HG02798 (cell line): ENCODE data around the gene RAD17.
"Not testable (repeated sequence)": the region's sequence is repeated elsewhere in the genome, so short reads cannot be mapped to it uniquely, and the experiment has no call there.

Experiments
- ATAC-seq: cut with Tn5 transposase; IDR thresholded peaks from one replicate; pipeline ENCODE4 v1.9.1; 2021; ENCODE audit warnings: mild to moderate bottlenecking; ENCODE audit not compliant: unreplicated experiment, poor library complexity

RAD17 gene

DNA sequence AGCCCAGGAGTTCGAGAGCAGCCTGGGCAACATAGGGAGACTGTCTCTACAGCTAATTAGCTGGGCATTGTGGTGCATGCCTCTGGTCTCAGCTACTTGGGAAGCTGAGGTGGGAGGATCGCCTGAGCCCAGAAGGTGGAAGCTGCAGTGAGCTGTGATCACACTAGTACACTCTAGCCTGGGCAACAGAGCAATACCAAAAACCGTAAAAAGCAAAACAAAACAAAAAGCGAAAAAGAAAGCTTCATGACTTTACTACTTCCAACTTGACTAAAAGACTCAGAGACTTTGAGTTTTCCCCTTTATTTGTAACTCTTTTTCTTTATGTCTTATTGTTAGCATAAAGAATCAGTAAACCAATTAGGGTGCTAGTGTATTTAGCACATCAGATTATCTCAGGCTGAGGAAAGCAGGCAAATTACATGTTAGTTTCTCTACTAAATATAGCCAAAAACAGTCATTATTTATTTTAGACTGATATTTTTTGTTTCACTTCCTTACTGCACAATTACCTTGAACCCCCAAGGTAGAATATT, 5.4 kb downstream of the RAD17 start:
- ATAC-seq: peak; percentile 74

DNA sequence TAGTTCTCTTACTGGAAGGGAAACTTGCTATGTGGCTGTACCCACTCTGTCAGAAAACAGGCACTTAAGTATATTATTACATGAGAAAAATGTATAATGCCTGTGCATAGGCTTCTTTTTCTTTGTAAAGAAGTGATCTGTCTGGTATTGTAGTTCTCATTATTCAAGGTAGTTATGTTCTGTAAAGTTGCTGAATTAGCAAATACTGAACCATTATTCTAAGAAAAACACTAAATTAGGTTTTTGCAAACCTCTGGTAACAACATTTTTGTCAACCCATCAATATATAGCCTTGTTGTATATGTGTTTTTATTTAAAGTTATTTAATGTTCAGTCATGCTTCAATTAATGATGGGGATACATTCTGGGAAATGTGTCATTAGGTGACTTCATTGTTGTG, 8.8 kb downstream of the RAD17 start:
- ATAC-seq: no peak

DNA sequence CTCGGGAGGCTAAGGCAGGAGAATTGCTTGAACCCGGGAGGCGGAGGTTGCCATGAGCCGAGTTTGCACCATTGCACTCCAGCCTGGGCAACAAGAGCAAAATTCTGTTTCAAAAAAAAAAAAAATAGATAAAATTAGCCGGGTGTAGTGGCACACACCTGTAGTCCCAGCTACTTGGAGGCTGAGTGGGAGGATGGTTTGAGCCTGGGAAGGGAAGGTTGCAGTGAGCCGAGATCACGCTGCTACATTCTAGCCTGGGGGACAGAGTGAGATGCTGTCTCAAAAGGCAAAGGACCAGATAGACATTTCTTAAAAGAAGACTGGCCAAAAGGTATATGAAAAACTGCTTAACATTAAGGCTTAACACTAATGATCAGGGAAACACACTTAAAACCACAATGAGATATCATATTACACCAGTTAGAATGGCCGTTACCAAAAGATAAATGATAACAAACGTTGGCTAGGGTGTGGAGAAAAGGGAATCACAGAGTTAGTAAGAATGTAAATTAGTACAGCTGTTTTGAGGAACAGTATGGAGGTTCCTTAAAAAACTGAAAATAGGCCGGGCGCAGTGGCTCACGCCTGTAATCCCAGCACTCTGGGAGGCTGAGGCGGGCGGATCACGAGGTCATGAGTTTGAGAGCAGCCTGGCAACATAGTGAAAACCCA, 35.2 kb downstream of the RAD17 start:
- ATAC-seq: no peak

DNA sequence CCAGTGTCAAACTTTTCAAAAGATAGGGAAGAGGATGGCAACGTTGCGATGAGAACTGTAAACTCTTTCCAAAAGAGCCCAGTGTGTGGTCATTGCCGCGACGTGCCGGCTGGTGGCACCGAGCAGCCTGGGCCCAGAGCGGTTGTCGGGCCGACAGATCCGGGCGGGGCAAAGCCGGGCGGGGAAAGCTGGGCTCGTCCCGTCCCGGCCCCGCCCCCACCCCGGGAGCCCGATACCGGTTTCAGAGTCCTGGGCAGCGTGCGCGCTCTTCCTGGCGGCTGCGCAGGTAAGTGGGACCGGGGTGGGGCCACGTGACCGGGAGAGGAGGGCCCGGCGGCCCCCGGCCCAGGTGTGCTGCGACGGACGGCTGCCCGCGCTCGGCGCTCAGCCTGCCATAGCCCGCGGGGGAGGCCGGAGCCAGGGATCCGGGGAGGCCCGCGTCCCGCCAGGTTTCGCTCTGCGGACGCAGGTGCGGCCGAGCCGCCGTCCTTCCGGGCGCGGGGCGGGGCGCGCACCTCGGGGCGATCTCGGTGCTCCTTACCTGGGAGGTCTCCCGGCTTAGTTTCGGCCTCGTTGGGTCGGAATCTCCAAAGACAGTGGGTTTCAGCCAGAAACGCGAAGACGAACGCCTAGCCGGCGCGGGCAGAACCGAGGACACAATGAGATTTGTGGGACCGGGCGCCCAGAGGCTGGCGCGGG, 45.4 kb downstream of the RAD17 start, which contains the start of gene MARVELD2:
Gene MARVELD2 (plus strand): TSS at position 232 of the 699 bp plus-strand sequence. CDS start 4,270 bp downstream, outside the sequence.
- peak; percentile 83 for ATAC-seq

DNA sequence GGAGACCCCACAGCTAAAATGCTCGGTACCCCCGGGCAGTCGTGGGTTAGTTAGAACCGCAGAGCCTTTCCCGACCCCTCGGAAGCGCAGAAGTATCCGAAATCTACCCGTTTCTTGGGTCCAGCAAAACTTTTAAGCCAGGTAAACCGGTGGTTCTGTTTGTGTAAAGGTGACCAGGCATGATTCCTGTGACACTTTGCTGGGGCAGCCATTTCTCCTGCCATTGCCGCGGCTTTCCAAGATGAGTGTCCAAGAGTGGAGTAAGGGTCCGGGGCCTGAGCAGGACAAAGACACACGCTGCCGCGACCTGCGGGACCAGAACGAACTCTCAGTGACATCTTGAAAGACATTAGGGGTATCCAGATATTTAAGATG, 46.0 kb downstream of the RAD17 start:
- ATAC-seq: no peak

DNA sequence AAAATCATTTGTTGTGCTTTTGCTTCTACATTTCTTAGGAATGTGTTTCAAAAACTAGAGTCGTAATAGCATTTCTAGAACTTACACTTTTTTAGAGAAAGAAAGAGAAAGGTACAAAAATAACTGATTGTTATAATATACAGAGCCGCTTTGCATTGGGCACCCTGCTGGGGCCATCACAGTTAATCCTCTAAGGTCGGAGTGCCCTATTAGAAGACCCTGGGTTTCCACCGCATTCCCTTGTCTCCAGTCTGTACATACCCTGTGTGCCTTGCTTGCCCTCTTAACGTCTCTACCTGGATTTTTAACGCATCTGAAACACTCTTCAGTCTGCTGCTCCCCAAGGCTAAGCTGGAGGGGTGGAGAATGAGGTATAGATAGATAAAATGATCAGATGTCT, 46.6 kb downstream of the RAD17 start:
- ATAC-seq: no peak

DNA sequence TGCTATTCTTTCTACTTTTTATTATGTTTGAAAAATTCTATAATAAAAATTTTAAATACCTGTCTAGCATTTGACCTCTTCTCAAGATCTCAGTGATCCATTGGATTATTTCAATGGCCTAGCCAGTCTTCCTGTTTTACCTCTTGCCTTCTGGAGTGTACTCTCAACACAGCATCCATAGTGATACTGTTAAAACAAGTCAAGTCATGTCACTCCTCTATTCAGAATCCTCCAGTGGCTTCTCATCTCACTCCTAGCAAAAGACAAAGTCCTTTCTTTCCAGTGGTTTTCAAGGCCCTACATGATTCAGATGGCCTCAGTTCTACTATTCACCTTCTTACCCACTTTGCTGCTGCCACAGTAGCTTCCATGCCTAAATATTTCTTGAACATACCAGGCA, 47.1 kb downstream of the RAD17 start:
- no peak for ATAC-seq

DNA sequence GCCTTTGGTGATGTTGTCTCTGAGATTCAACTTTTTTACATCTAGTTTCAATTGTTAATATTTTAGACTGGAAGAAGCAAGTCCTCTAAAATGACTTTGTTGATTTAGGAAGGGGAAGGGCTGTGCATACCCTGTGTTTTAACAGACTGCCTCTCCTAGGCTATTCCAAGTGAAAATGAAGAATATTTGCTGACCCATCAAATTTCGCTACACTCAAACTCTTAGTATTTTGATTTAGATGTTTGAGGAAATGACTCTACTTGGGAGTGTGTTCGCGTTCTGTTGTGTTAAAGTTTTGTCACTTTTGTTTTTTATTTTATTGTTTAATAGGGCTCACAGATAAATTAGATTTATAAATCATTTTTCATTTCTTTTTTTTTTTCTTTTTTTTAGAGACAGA, 48.9 kb downstream of the RAD17 start:
- ATAC-seq: no peak

DNA sequence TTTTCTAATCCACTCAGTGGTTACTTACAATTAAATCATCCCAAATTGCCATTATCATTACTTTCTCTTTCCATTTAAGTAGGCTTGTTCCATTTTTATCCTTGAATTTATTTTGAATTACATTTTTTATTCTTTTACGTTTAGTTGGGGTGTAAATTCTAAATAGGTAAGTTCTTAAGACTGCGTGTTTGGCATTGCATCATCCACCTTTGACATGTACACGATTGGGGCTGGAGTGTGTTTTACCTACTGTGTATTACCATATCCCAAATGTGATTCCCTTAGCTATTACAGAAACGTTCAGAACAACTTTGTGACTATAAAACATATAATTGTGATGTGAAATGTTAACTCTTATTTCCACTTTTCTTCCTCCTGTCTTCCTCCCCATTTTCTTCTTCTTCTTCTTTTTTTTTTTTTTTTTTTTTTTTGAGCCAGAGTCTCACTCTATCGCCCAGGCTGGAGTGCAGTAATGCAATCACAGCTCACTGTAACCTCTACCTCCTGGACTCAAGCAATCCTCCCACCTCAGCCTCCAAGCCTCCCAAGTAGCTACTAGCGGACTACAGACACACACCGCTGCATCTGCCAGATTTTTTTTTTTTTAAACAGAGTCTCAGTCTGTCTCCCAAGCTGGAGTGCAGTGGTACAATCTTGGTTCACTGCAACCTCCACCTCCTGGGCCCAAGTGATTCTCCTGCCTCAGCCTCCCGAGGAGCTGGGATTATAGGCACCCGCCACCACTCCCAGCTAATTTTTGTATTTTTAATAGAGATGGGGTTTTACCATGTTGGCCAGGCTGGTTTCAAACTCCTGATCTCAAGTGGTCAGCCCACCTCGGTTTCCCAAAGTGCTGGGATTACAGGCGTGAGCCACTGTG, 62.0 kb downstream of the RAD17 start:
- ATAC-seq: no peak

DNA sequence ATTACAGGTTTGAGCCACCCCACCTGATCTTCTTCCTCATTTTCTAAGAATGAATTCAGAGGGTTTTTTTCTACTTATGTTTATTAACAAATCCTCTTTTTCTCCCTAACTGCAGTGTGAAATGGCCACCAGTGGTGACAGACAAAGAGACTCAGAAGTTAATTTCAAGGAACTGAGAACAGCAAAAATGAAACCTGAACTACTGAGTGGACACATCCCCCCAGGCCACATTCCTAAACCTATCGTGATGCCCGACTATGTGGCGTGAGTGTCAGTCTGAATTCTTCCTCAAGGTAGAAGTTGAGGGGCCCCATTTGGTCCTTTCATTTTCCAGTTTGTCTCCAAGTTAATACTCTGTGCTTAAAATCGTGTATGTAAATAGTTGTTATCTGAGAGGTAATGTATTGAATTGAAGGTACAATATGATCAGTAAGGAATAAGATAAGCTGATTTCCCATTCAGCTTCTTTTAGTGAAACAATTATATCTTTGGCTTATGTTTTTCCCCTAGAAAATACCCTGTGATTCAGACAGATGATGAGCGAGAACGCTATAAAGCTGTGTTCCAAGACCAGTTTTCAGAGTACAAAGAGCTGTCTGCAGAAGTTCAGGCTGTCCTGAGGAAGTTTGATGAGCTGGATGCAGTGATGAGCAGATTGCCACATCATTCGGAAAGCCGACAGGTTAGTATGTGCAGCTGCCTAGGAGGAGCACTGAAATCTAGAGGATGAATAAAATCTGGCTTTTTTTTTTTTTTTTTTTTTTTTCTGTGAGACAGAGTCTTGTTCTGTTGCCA, 63.0 kb downstream of the RAD17 start:
- peak; percentile 74 for ATAC-seq

DNA sequence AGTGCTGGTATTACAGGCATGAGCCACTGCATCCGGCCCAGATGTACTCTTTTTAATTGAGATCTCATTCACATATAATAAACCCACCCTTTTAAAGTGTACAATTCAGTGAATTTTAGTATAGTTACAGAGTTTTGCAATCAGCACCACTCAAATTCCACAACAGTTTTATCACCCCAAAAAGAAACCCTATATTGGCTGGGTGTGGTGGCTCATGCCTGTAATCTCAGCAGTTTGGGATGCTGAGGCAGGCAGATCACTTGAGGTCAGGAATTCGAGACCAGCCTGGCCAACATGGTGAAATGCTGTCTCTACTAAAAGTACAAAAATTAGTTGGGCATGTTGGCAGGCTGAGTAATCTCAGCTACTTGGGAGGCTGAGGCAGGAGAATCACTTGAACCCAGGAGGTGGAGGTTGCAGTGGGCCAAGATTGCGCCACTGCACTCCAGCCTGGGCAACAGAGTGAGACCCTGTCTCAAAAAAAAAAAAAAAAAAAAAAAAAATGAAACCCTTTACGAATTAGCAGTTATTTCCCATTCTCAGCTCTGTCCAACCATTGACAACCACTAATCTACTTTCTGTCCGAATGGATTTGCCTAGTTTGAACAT, 65.8 kb downstream of the RAD17 start:
- not testable (repeated sequence) for ATAC-seq

DNA sequence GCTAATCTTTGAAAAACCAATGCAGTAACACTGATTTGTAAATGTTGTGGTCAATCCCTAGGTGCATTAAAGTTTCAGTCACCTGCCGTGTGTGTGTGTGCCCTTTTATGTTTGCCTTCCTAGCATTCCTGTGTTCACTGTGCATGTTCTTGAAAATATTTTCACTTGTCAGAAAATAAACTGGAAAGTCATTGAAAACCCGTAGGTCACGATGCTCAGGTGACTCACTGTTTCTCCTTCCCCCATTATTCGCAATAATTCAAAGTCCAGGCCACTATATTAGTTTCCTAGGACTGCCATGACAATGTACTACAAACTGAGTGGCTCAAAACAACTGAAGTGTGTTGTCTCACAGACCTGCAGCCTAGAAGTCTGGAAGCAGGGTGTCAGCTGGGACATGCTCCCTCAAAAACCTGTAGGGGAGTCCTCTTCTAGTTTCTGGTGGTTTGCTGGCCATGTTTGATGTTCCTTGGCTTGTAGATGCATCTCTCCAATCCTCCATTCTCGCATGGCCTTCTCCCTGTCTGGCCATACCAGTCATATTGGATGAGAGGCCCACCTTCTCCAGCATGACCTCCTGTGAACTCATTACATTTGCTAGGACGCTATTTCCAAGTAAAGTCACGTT, 74.6 kb downstream of the RAD17 start:
- no peak for ATAC-seq

DNA sequence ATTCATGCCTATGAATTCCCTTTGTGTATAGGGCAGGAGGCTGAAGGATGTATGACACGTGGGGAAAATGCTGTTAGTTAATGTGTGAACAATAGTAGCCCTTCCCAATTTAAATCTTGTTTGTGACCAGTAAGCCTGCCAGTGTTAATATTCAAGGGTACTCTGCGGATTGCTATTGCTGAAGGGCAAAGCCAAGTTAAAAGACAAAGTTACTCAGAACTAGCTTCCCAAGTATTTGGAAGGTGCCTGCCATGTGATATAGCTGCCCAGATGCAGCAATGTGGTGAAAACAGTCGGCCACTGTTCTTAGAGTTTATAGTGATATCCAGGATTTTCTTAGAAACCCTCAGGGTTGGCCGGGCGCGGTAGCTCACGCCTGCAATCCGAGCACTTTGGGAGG, 79.9 kb downstream of the RAD17 start:
- ATAC-seq: no peak

DNA sequence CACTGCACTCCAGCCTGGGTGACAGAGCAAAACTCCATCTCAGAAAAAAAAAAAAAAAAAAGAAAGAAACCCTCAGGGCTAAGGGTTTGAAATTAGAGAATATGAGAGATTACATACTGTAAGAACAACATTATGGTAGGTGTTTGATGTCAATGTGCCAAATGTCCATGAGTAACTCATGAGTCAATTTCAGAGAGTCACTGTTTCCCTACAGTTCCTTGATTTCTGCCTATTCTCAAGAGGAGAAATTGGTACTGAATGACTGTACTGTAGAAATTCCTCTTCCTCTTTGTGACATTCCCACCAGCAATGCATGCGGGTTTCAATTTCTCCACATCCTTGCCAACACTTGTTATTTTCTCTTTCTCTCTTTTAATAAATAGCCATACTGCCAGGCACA, 80.5 kb downstream of the RAD17 start:
- ATAC-seq: no peak

DNA sequence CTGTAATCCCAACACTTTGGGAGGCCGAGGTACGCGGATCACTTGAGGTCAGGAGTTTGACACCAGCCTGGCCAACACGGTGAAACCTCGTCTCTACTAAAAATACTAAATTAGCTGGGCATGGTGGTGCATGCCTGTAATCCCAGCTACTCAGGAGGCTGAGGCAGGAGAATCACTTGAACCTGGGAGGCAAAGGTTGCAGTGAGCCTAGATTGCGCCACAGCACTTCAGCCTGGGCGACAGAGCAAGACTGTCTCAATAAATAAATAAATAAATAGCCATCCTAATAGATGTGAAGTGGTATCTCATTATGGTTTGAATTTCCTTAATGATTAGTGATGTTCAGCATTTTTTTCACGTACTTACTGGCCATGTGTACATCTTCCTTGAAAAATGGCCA, 80.9 kb downstream of the RAD17 start:
- ATAC-seq: not testable (repeated sequence)

DNA sequence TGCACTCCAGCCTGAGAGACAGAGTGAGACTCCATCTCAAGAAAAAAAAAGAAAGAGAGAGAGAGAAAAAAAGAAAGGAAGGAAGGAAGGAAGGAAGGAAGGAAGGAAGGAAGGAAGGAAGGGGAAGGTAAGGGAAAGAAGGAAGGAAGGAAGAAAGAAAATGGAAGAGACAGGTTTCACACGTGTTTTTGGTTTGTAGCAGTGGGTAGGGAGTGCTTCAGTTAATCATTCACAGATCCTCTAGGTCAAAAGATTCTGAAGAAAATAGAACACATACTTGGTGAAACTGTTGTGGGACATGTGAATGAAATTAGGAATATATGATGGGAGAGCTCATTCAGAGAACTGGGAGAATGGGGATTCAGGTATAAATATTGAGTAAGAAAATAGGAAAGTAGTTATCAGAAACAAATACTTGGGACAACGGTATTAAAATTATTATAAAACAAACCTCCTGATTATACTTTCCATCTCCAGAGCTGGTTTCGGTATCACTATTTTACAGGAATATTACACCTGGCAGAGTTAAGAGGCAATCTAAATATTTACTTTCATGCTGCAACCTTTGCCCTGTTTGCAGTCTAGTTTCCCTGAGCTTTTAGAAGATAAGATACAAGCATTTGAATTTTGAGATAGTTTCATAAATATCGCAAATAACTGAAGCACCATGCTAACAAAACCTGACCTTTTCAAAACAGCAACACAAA, 82.5 kb downstream of the RAD17 start:
- ATAC-seq: no peak

DNA sequence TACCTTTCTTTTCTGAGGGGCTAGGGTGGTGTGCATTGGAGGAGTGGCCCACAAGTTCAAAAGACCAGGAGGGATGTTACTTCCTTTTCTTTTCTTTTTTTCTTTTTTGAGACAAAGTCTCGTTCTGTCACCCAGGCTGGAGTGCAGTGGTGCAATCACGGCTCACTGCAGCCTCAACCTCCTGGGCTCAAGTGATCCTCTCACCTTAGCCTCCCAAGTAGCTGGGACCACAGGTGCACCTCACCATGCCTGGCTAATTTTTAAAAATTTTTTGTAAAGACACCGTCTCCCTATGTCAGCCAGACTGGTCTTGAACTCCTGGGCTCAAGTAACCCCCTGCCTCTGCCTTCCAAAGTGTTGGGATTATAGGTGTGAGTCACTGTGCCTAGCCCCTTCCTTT, 83.9 kb downstream of the RAD17 start:
- not testable (repeated sequence) for ATAC-seq

DNA sequence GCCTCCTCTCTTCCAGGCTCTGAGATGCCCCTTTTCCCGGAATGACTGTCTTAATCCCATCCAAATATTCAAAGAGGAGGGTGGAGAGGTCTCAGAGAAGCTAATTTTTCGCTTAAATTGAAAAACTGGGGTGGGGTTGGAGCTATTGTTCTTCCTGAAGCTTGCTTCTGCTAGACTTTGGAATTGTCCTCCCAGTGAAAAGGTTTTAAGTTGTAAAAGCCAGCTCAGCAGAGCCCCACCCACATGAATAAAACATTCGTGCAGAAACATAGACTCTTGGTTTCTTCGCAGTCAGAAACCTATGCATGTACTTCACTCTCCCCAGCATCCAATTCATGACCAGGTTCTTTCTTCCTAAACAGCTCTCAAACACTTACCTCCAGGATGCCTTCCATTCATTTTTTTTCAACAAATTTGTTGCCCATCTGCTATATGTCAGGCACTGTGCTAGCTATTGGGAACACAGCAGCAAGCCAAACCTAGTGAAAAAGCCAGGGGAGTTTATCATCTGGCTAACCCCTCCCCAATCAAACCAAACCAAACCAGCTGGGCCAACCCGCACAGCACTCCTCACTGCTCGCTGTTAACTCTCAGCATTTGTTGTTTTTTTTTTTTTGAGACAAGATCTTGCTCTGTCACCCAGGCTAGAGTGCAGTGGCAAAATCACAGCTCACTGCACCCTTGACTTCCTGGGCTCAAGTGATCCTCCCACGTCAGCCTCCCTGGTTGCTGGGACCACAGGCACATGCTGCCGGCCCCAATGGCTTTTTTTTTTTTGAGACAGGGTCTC, 85.0 kb downstream of the RAD17 start:
- no peak for ATAC-seq
